ENCODE measurements around the gene TREML2.
A peak's percentile ranks its signal among the peaks of the same experiment; 100 is the strongest.

GRCh38 chr6:41182069-41183034 lies 18.6 kb downstream of the TREML2 start:
- TF ChIP-seq, protein P1, sequence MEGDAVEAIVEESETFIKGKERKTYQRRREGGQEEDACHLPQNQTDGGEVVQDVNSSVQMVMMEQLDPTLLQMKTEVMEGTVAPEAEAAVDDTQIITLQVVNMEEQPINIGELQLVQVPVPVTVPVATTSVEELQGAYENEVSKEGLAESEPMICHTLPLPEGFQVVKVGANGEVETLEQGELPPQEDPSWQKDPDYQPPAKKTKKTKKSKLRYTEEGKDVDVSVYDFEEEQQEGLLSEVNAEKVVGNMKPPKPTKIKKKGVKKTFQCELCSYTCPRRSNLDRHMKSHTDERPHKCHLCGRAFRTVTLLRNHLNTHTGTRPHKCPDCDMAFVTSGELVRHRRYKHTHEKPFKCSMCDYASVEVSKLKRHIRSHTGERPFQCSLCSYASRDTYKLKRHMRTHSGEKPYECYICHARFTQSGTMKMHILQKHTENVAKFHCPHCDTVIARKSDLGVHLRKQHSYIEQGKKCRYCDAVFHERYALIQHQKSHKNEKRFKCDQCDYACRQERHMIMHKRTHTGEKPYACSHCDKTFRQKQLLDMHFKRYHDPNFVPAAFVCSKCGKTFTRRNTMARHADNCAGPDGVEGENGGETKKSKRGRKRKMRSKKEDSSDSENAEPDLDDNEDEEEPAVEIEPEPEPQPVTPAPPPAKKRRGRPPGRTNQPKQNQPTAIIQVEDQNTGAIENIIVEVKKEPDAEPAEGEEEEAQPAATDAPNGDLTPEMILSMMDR (IDR thresholded peaks at IDR 0.05), result peak; percentile 43 to 65 (median 59)
- TF ChIP-seq POLR2A (IDR thresholded peaks at IDR 0.05), result no peak

Measured in right lobe of liver (tissue), 4 donors.